Astrocyte (in vitro differentiated cells and primary cell): ENCODE data around the gene AMY1B.
"Not testable (repeated sequence)": the region's sequence is repeated elsewhere in the genome, so short reads cannot be mapped to it uniquely, and the experiment has no call there.

Experiments
- EZH2 ChIP-seq: IDR thresholded peaks from 2 replicates; pipeline ENCODE4 v1.6.1; 2012; ENCODE audit warnings: mild to moderate bottlenecking, low read length, inconsistent platforms; ENCODE audit not compliant: insufficient read depth
- TF ChIP-seq, protein P1 (sequence below): IDR thresholded peaks from 2 replicates; pipeline ENCODE4 v1.5.1; 2011; ENCODE audit warnings: low read depth, mild to moderate bottlenecking, inconsistent platforms, low read length, moderate library complexity; ENCODE audit not compliant: insufficient read depth

DNA sequence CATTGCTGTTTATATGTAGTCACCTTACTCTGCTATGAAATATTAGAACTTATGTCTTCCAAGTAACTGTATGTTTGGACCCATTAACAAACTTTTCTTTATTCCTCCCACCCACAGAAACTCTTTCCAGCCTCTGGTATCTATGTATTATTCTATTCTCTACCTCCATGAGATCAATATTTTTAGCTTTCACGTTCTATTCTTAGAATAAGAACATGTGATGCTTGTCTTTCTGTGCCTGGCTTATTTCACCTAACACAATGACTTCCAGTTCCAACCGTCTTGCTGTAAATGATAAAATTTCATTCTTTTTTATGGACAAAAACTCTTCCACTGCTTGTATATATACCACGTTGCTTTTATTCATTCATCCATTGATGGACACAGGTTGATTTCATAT lies 54.8 kb downstream of the AMY1B start:
- TF ChIP-seq, protein P1, sequence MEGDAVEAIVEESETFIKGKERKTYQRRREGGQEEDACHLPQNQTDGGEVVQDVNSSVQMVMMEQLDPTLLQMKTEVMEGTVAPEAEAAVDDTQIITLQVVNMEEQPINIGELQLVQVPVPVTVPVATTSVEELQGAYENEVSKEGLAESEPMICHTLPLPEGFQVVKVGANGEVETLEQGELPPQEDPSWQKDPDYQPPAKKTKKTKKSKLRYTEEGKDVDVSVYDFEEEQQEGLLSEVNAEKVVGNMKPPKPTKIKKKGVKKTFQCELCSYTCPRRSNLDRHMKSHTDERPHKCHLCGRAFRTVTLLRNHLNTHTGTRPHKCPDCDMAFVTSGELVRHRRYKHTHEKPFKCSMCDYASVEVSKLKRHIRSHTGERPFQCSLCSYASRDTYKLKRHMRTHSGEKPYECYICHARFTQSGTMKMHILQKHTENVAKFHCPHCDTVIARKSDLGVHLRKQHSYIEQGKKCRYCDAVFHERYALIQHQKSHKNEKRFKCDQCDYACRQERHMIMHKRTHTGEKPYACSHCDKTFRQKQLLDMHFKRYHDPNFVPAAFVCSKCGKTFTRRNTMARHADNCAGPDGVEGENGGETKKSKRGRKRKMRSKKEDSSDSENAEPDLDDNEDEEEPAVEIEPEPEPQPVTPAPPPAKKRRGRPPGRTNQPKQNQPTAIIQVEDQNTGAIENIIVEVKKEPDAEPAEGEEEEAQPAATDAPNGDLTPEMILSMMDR: not testable (repeated sequence)
- TF ChIP-seq EZH2: not testable (repeated sequence)
